Loucy (cell line): Measurements from ENCODE around the gene KRTAP10-3.

Experiments
- CTCF ChIP-seq: fragments of 200-600 bp; sonication (generic); conservative IDR thresholded peaks from 2 replicates; pipeline ENCODE4 v1.5.1; 2014; ENCODE audit warnings: mild to moderate bottlenecking, antibody characterized with exemption, low read length
- EZH2phosphoT487 ChIP-seq: fragments of 200-600 bp; IDR thresholded peaks from 2 replicates; pipeline ENCODE4 v1.6.1; 2018; ENCODE audit warnings: antibody characterized with exemption, mild to moderate bottlenecking, moderate library complexity, borderline replicate concordance

GRCh38 chr21:44555200-44555875 lies 3.3 kb downstream of the KRTAP10-3 start:
- TF ChIP-seq CTCF, result no peak
- TF ChIP-seq EZH2phosphoT487, result no peak
